Activated CD4-positive, alpha-beta T cell treated with anti-CD3 and anti-CD28 coated beads for 24 hours (primary cell): ENCODE data around the gene ACE.

Source experiments
- DNase-seq, 2 donors: peaks; one replicate each; pipeline ENCODE4 v3.0.0-alpha.2; 2020; ENCODE audit warnings: low read depth in 2 of 2

The ACE gene

GRCh38 chr17:63535640-63536039, 58.8 kb downstream of the ACE start:
- DNase-seq, result no peak

DNA sequence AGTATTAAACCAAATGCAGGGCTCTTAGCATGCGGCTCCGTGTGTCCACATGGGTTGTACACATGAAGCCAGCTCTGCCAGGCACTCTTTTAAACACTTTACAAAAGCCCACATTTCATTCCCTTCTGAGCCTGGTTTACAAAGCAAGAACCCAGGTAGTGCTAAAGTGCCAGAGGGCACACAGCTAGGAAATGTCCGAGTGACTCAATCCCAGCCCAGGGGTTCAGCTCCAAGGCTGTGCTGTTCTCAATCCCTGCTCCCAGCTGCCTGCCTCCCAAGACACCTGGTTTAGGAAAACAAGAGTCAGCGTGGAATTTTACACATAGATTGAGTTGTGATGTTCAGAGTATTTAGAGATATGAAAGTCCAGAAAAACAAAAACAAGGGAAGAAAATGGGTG, 60.1 kb downstream of the ACE start:
- no peak for DNase-seq

- no peak for DNase-seq
Observed at GRCh38 chr17:63537991-63538692, 61.3 kb downstream of the ACE start.

DNA sequence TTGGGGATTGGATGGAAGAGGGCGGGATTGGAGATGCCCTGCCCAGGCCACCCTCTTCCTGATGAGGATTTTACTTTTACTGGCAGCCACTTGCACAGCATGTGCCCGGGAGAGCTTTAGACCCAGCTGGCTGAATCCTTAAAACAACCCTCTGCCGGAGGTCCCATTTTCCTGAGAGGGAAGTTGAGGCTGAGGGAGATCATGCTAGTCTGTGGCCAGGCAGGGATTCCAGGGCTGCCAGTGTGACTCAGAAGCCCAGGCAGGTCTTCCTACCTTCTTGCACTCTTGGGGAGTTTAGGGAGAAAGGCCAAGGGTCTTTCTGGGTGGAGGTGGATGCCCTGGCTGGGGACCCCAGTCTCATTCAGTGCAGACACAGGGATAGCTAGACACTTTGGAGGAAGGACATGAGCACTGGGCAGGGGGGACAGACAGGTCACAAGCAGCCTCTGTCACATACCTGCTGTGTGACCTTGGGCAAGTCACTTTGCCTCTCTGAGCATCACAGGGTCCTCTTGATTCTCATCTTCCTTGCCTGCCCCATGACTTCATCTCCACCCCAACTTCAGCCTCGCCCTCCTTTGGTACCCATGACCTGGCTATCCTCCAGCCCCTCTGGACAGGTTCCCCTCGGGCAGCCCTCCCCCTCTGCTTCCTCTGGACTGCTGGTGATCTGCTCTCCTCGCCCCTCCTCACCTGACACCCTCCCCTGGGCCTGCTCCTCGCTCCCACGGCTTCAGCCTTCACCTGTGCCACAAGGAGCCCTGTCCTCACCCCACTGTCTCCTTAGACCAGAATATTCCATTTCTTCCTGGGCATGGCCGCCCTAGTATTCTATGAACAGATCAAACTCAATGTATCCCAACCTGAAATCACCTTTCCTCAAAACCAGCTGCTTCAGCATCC, 62.1 kb downstream of the ACE start:
- no peak for DNase-seq

- DNase-seq, result no peak
Observed at GRCh38 chr17:63540590-63540989, 63.7 kb downstream of the ACE start.

- DNase-seq, result no peak
Observed at GRCh38 chr17:63542218-63542545, 65.3 kb downstream of the ACE start.

GRCh38 chr17:63542942-63543821, 66.3 kb downstream of the ACE start:
- no peak for DNase-seq

GRCh38 chr17:63543822-63544420, 67.1 kb downstream of the ACE start:
- DNase-seq, result no peak

DNA sequence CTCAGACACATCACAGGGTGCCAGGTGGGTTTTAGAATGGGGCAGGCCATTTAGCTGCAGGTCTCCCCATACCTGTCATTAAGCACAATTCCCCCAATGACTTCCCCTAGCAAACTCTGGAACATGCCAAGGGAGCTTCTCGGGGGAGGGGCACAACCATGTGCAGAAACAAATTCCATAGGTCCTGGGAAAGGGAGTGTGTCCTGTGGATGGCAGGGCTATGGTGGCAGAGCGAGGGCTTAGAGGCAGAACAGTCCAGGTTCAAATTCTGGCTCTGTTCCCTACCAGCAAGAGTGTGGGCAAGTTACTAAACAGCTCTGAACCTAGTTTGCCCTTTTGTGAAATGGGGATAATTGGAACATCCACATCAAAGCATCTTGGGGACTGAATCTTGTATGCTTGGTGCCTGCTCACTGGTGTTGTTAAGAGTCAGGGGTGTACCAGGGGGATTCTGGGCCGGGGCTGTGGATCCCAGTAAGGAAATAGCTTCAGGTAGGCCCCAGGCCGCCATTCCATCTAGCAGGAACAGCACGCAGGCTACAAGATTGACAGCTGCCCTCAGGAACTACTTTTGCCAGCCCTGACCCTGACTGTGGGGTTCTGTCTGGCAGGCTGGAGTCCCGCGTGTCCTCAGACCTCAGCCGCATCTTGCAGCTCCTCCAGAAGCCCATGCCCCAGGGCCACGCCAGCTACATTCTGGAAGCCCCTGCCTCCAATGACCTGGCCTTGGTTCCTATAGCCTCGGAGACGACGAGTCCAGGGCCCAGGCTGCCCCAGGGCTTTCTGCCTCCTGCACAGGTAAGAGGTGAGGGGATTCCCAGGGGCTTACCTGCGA, 67.8 kb downstream of the ACE start:
- no peak for DNase-seq

DNA sequence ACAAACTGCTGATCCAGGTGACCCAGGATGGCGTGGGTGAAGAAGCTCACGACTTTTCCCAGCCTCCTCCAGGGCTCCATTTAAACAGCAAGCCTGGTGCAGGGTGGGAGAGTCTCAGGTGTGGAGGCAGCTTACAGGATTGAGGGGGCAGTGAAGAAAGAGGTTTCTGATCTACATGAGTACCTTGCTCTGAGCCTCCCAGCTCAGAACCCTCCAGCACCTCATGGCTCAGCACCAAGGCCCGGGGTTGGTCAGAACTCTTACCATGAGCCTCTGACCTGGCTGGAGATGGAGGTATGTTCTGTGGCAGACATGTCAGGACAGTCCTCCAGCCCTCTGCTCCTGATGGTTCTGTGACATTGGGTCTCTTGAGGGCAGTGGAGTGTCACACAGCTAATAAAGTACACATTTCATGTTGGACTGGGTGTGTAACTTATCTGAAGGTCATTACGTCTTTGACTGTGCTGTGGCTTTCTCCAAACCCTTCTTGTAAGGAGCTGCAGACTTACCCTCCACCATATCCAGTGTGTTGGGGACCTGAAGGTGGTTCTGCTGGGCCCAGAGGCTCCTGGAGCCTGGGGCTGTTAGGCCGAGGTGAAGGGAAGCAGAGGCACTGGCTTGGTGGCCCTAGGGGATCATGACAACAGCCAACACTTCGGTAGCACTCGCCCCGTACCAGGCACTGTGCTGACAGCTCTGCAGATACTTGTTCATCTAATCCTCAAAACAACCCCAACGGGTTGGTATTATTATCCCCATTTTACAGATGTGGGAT, 69.6 kb downstream of the ACE start:
- no peak for DNase-seq

GRCh38 chr17:63547083-63547523, 70.2 kb downstream of the ACE start:
- DNase-seq, result no peak
